ENCODE data around the gene CCDC182.

Gene CCDC182

DNA sequence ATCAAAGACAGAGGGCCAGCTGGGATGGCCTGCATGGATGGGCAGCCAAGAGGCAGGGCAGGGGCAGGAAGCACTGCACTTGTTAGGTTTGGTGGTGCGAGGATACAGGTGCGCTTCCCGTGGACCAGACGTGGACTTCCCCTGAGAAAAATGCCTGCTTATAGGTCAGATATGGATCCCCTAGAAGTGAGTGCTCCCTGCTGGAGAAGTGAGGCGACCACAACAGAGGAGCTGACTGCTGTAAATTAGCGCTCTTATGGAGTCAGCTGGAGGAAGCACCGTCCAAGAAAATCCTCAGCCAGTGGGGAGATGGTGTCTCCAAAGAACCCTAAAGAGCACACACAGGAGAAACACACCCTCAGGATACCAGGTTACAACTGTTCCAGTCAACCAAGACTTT, 27.7 kb upstream of the CCDC182 start:
- TF ChIP-seq, protein P1, sequence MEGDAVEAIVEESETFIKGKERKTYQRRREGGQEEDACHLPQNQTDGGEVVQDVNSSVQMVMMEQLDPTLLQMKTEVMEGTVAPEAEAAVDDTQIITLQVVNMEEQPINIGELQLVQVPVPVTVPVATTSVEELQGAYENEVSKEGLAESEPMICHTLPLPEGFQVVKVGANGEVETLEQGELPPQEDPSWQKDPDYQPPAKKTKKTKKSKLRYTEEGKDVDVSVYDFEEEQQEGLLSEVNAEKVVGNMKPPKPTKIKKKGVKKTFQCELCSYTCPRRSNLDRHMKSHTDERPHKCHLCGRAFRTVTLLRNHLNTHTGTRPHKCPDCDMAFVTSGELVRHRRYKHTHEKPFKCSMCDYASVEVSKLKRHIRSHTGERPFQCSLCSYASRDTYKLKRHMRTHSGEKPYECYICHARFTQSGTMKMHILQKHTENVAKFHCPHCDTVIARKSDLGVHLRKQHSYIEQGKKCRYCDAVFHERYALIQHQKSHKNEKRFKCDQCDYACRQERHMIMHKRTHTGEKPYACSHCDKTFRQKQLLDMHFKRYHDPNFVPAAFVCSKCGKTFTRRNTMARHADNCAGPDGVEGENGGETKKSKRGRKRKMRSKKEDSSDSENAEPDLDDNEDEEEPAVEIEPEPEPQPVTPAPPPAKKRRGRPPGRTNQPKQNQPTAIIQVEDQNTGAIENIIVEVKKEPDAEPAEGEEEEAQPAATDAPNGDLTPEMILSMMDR (IDR thresholded peaks at IDR 0.05; ENCODE audit: low read depth, low read length) = no peak
- no peak overlapping the region for H3K4me3 ChIP-seq (ENCODE audit: low read depth, low read length)

DNA sequence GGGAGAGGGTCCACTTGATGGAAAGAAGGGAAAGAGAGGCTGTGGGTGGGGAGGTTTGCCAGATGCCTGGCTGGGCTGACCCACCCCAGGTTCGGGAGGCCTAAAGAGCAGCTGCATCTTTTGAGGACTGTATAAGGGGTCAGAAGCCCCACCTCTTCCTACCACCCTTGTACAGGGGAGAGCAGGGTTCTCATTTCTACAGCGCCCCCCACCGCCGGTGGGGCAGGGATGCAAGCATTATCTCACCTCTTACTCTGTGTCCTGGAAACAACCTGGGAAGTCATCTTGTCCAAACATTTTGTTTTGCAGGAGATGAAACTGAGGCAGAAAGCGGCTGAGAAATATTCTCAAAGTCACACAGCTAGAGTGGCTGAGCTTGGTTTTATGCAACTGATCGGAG, 22.5 kb upstream of the CCDC182 start:
- TF ChIP-seq, protein P1 (IDR thresholded peaks at IDR 0.05; ENCODE audit: low read depth, low read length) = no peak
- no peak overlapping the region for H3K4me3 ChIP-seq (ENCODE audit: low read depth, low read length)

DNA sequence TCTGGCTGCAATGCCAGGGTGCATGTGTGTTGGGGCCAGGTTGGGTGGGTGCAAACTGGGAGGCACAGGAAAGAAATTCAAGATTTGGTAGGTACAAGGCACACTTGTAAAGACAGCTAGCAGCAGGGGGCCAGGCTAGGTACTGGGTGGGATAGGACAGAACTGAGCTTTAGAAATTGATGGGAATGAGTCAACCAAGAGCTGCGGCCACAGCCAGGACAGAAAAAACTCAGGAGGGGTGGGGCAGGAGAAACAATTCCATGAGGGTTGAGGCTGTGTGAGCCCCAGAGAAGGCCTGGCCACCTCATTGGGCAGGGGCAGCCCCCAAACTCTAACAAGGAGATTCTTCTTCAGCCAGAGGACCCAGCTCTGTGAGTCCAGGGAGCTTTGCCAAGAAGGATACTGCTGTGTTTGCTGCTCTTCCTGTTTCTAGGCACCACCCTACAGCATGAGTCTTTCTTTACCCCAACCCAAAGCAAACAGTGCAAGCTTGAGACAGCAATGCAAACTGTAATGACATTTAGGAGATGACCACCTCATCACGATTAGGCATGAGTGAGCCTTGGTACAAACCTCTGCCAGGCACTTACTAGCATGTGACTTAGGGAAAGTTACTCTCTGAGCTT, 21.3 kb upstream of the CCDC182 start:
- TF ChIP-seq, protein P1 (IDR thresholded peaks at IDR 0.05; ENCODE audit: low read depth, low read length) = no peak
- no peak overlapping the region for H3K4me3 ChIP-seq (ENCODE audit: low read depth, low read length)

DNA sequence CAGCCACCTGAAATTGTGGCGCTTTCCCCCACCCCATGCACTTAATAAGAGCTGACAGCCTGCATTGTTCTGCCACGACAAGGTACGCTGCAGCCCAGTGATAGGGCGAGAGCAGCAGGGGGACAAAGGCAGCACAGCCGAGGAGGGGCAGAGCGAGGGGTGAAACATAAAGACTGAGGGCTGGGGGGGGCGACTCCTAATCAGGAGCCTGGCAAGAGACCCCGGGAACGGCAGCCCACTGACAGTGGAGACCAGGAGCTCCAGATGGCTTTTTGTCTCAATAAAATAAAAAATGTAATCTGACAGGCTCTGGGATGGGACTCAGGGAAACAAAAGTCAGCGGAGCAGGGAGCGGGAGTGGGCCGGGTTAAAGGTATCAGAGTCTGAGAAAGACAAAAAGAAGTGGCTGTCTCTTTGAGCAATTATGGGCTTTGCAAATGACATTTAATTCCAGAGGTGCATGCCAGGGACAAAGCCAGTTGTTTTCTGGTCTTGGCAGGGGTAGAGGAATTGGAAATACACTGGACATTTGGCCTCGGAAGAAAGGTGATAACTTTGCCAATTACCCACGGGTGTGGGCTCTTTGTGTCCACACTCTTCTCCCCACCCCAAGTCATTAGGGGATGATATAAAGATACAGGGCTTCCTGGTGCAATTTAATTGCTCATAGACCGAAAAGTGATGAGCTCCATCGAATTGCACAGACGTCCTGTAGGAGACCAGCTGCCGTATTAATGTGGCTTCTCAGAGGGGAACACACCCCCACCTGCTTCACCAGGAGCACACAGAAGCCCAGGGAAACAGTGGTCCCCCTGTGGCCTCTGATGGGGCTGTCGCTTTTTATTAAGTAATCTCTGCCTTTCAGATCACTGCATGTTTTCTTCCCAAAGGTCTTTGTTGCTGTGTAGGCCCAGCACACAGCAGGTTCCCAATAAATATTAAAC, 17.6 kb upstream of the CCDC182 start:
- TF ChIP-seq, protein P1 (IDR thresholded peaks at IDR 0.05; ENCODE audit: low read depth, low read length) = no peak
- no peak overlapping the region for H3K4me3 ChIP-seq (ENCODE audit: low read depth, low read length)

DNA sequence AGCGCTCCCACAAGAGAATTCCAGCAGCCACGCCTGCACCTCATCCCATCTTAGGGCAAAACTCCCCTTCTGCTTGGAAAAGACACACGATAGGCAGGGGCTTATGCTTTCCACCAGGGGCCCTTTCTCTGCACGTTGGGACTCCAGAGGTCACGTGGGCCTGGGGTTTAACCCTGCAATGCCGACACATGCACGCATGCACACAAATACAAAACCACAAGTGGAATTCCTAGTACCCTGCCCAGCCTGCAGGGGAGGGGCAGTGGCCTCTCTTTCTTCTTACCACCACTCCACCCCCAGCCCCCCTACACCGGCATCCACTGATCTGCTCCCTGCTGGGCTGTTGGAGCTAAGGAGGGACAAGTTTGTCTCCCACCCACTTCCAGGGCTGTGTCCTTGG, 16.8 kb upstream of the CCDC182 start:
- H3K4me3 ChIP-seq (ENCODE audit: low read depth, low read length) = no peak overlapping the region
- TF ChIP-seq, protein P1 (IDR thresholded peaks at IDR 0.05; ENCODE audit: low read depth, low read length) = no peak

DNA sequence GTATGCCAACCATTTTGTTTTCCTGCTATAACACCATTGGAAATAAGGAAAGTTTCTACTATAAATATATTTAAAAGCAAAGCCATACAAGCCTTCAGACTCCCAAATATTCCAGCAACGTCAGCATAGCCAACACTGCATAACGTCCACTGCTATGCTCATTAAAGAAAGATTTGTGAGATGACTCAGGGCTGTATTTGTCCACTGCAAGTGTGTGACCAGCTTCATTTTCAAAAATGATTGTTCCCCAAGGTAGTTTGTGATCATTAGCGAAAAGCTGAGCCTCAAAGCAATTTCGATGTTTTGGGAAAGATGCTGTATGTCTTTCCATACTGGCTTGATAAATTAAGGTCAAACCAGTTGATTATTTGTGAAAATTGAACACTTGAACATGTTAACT, 14.9 kb upstream of the CCDC182 start:
- TF ChIP-seq, protein P1 (IDR thresholded peaks at IDR 0.05; ENCODE audit: low read depth, low read length) = no peak
- no peak overlapping the region for H3K4me3 ChIP-seq (ENCODE audit: low read depth, low read length)

DNA sequence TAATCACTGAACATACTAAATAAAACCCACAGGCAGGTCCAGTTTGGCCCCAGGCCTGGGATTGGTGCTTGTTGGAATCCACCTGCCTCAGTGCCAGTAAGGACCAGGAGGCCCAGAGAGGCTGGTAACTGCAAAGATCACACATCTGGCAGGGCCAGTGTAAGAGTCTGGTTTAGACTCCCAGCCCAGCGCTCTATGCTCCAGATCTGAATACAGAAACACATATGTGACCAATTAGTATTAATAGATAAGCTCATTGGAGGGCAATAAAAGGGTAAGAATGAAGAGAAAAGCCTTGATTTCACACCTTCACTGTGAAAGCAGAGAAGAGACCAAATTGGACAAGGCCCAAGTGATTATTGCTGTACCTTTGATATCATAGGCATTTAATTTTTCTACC, 13.6 kb upstream of the CCDC182 start:
- no peak overlapping the region for H3K4me3 ChIP-seq (ENCODE audit: low read depth, low read length)
- TF ChIP-seq, protein P1 (IDR thresholded peaks at IDR 0.05; ENCODE audit: low read depth, low read length) = no peak
